ENCODE measurements around the gene CABCOCO1. TPM values are rescaled to one million over a fixed set of nuclear protein-coding genes. Genes with fewer than 3 reads are reported as not detected.

The CABCOCO1 gene
- total RNA-seq, 1 donor from 2014 or later: not detected

DNA sequence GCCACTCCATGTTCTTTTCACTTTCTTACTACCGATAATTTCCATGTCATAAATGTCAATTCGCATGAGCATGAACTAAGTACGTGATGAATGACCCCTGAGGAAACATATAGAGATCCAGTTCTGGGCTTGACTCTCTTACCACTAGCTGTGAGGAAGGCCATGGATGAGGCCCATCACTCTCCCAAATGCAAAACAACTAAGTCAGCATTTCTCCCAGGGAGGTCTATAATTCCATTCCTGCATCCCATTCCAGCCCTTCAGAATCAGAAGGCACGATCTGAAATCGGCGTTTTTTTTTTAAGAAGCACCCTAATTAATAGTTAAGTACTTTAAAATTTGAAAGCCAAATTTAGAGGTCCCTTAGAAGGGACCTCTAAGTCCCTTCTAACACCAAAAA lies 116.5 kb downstream of the CABCOCO1 start:
- CTCF ChIA-PET: interaction anchor here (0.9 kb wide), 1 partner anchor 29 kb away, joined by 3 read pairs; no protein-coding TSS in a partner anchor
- intact Hi-C loops (cut with micrococcal nuclease): no loop called here

DNA sequence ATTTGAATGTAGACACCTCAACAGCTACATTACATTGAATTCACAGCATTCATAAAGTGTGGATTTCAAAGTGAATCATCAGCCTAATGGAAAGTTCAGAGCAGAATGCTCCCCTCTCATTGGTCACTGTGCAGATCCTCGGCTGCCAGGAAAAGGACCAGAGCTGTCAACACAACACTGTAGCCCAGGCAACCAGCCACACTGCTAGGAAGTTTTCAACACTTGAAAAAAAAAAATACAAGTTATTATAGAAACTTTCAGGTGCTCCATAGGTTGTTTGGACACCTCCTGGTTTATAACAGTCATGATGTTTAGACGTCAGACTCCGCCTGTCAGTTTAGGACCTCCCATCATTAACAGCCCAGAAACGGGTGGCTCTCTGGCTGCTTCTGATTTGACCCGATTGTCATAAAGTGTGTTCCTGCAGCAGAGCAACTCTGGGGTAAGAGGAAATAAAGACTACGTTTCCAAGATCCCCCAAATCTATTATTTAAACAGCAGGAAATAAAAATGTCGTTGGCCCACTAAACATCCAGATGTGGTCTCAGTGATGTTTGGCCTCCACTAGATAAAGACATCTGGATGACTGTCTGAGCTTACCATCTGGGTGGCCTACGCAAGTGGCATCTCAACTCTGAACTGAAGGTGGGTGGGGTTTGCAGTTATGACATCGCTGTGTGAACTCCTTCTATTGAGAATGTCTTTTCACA lies 117.4 kb downstream of the CABCOCO1 start:
- ATAC-seq (ENCODE audit: low read depth): no peak
- Mint-ChIP-seq H3K9me3 (no peaks in the 10 kb centered on the region), H3K27me3 (no peaks in the 10 kb centered on the region), H3K4me1 (no peaks in the 10 kb centered on the region), H3K4me3 (no peak overlapping the region), H3K27ac (no peak overlapping the region), H3K36me3 (ENCODE audit: low read depth) (no peaks in the 10 kb centered on the region)
- no peak for DNase-seq
- TF ChIP-seq, protein P1, sequence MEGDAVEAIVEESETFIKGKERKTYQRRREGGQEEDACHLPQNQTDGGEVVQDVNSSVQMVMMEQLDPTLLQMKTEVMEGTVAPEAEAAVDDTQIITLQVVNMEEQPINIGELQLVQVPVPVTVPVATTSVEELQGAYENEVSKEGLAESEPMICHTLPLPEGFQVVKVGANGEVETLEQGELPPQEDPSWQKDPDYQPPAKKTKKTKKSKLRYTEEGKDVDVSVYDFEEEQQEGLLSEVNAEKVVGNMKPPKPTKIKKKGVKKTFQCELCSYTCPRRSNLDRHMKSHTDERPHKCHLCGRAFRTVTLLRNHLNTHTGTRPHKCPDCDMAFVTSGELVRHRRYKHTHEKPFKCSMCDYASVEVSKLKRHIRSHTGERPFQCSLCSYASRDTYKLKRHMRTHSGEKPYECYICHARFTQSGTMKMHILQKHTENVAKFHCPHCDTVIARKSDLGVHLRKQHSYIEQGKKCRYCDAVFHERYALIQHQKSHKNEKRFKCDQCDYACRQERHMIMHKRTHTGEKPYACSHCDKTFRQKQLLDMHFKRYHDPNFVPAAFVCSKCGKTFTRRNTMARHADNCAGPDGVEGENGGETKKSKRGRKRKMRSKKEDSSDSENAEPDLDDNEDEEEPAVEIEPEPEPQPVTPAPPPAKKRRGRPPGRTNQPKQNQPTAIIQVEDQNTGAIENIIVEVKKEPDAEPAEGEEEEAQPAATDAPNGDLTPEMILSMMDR (IDR thresholded peaks at IDR 0.05): no peak
- ChIA-PET CTCF (no interaction called here), POLR2A (no interaction called here)
- intact Hi-C loops (cut with micrococcal nuclease): no loop called here

More for the DNA sequence above, 116.5 kb downstream of the CABCOCO1 start:
- TF ChIP-seq, protein P1 (IDR thresholded peaks at IDR 0.05): no peak
- H3K9me3 Mint-ChIP-seq: no peaks in the 10 kb centered on the region
- H3K36me3 Mint-ChIP-seq (ENCODE audit: low read depth): no peaks in the 10 kb centered on the region
- H3K27ac Mint-ChIP-seq: no peak overlapping the region
- H3K4me1 Mint-ChIP-seq: no peaks in the 10 kb centered on the region
- POLR2A ChIA-PET: no interaction called here
- H3K4me3 Mint-ChIP-seq: no peak overlapping the region
- H3K27me3 Mint-ChIP-seq: no peaks in the 10 kb centered on the region
- ATAC-seq (ENCODE audit: low read depth) (no peak), DNase-seq (no peak)

DNA sequence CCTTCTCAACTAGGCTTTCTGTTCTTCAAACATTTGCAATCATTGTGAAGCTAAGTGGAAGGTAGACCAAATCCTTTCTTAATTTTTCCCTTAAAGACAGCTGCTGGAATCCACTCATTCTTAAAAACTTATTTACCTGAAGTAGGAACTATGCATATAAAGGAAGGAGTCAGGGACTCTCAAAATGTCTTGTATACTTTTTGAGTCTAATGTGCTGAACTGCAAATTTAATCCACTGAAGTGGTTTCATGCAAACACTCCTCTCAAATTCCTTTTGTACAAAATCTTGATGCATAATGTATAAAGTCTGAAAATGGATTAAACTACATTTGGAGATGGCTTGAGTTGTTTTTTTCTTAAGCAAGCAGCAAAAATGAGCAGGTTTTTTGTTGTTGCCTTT lies 118.0 kb downstream of the CABCOCO1 start:
- TF ChIP-seq, protein P1 (IDR thresholded peaks at IDR 0.05): no peak
- ATAC-seq (ENCODE audit: low read depth) (no peak), DNase-seq (no peak)
- Mint-ChIP-seq H3K4me3 (no peak overlapping the region), H3K4me1 (no peaks in the 10 kb centered on the region), H3K9me3 (no peaks in the 10 kb centered on the region), H3K27me3 (no peaks in the 10 kb centered on the region), H3K27ac (no peak overlapping the region), H3K36me3 (ENCODE audit: low read depth) (no peaks in the 10 kb centered on the region)
- CTCF ChIA-PET: no interaction called here
- POLR2A ChIA-PET: no interaction called here
- intact Hi-C loops (cut with micrococcal nuclease): no loop called here

DNA sequence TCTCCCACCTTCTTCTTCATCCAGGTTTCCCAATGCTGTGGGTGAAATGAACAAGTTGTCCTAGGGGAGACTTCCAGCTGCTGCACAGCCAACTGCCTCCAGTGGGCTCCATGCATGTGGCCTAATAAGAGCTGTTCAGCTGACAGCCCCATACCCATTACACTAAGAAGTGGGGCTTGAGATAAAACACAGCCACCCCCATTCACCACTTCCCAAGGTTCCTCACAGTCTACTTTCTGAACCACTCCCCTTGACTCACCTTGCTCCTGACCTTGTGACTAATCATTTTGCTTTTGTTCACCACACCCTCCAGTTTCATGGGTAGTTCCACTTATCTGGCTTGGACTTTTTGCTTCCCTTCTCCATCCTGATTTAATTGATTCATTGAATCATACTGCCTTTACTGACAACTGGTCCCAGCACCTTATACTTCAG lies 119.3 kb downstream of the CABCOCO1 start:
- no peak overlapping the region for H3K27ac Mint-ChIP-seq
- TF ChIP-seq, protein P1 (IDR thresholded peaks at IDR 0.05): no peak
- ChIA-PET CTCF (no interaction called here), POLR2A (no interaction called here)
- H3K4me1 Mint-ChIP-seq: no peaks in the 10 kb centered on the region
- ATAC-seq (ENCODE audit: low read depth) (no peak), DNase-seq (no peak)
- H3K27me3 Mint-ChIP-seq: no peaks in the 10 kb centered on the region
- H3K36me3 Mint-ChIP-seq (ENCODE audit: low read depth): no peaks in the 10 kb centered on the region
- intact Hi-C loops (cut with micrococcal nuclease): no loop called here
- no peaks in the 10 kb centered on the region for H3K9me3 Mint-ChIP-seq
- H3K4me3 Mint-ChIP-seq: no peak overlapping the region

DNA sequence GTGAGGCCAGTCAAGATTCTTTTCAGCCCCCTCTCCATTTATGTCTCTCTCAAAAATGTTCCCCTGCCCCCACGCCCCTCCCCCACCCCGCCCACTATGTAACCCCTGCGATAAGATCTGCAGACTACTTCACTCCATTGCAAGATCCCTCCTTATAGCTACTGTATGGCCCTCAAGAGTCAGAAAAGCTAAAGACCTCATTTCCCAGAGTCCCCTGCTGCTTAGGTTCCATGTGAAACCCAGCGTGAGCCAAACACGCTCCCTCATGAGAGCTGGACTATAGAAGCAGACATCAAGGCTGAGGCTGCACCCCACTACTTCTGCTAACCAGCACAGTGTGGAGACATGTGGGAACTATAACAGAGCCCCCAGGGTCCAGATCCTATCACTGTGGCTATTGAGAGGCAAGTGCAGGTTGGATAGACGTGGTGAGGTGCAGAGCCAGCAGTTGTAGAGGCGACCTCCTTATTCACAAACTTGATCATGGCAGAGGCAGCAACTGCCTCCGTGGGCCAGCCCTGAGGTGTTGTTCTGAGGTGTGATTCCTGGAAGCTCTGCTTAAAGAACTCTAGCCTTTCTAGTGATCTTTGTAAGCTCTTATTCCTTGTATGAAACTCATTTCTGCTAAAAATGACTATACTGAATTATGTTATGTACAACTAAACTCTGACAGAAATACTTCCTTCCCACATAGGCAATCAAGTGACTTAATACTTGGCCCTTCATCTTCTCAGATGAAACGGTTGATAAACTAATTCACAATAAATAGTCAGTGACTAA lies 121.8 kb downstream of the CABCOCO1 start:
- no peaks in the 10 kb centered on the region for H3K4me1 Mint-ChIP-seq
- intact Hi-C loops (cut with micrococcal nuclease): no loop called here
- H3K9me3 Mint-ChIP-seq: no peaks in the 10 kb centered on the region
- DNase-seq (no peak), ATAC-seq (ENCODE audit: low read depth) (no peak)
- H3K27ac Mint-ChIP-seq: no peak overlapping the region
- no peaks in the 10 kb centered on the region for H3K27me3 Mint-ChIP-seq
- TF ChIP-seq, protein P1 (IDR thresholded peaks at IDR 0.05): no peak
- ChIA-PET CTCF (no interaction called here), POLR2A (interaction anchor here (0.6 kb wide), 1 partner anchor 174 kb away, joined by 5 read pairs; no protein-coding TSS in a partner anchor)
- H3K36me3 Mint-ChIP-seq (ENCODE audit: low read depth): no peaks in the 10 kb centered on the region
- H3K4me3 Mint-ChIP-seq: no peak overlapping the region

All from activated B cell treated with CpG ODN at 0.5 μM for 24 hours (primary cell).